Skin of body (tissue), 2 donors: ENCODE data around the gene SPX. TPM values are rescaled to one million over a fixed set of nuclear protein-coding genes. Genes with fewer than 3 reads are reported as not detected.

Experiments used
- DNase-seq: peaks from one replicate; lab custom pipeline; 2025; lab: John Stamatoyannopoulos, UW
- total RNA-seq: library from RNA; depleted of rRNA; stranded (reverse); fragments of >200 nt; gene quantifications from one replicate; pipeline ENCODE4 v1.2.3, GENCODE V29; 2014

Gene SPX
- total RNA-seq, 1 donor from 2014 or later: 1.5 TPM

DNA sequence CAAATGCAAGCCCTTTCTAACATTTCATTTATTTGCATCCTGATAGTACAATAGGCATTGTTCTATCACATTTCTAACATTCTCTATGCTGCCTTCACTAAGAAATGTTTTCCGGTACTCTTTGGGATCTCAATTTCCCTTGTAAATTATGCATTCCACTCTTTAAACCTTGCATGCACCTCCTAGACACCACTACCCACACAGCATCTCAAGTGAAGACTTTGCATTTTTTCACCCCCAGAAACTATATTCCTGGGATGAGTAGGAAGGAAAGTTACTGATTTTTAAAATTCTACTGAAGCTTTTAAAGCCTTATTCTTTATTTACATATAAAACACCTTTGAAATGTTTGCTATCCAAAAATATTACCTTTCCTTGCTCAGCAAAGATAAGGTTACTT lies 51.4 kb downstream of the SPX start:
- no peak for DNase-seq

DNA sequence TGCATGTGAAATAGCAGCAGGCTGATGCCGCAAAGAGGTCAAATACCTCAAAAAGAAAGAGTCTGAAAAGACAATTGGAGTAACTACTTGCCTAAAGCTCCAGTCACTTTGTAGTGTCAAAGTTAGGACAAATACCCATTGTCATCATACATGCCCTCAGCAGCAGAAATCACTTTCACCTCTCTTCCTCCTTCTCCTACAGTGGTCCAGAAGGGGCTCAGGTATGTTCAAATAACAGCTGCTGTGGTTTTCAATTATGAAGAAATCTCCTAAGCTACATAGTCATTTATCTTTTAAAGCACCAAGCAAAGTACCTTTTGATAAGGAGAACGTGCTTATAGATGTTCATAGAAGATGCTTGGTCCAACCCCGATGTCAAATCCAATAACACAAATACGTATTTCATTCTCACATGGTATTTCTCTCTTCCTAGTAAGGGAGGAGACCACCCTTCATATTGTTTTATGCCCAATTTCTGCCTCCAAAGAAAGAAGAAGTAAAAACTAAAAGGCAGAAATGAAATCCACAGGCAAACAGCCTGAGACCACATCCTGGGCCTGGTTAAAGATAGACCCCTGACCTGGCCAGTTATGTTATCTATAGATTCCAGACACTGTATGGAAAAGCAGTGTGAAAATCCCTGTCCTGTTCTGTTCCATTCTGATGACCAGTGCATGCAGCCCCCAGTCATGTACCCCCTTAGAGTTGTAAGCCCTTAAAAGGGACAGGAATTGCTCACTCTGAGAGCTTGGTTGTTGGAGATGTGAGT lies 54.8 kb downstream of the SPX start:
- no peak for DNase-seq

Other genes starting within 250 kb of the SPX start
- gene SLCO1A2, start 191.4 kb upstream of the SPX start, total RNA-seq: not detected
- not detected for gene IAPP, start 153.4 kb upstream of the SPX start, total RNA-seq
- gene PYROXD1, start 88.6 kb upstream of the SPX start, total RNA-seq: 12.3 TPM
- gene RECQL, start 24.7 kb upstream of the SPX start, total RNA-seq: 36.4 TPM
- 36.2 TPM for gene GOLT1B, start 24.5 kb upstream of the SPX start, total RNA-seq
- gene GYS2, start 78.6 kb downstream of the SPX start, total RNA-seq: not detected
- gene LDHB, start 131.5 kb downstream of the SPX start, total RNA-seq: 247 TPM
- gene KCNJ8, start 248.4 kb downstream of the SPX start, total RNA-seq: 30.5 TPM